Measurements from ENCODE around the gene FCHSD2.

- TF ChIP-seq CTCF (IDR thresholded peaks at IDR 0.05) (no peak), EP300 (IDR thresholded peaks at IDR 0.05) (no peak)
Observed at GRCh38 chr11:72901374-72901773, 240.7 kb downstream of the FCHSD2 start.
